Fibroblast of peridontal ligament (primary cell): ENCODE data around the gene FASLG.

Experiments
- DNase-seq: peaks from one replicate; pipeline ENCODE4 v3.0.0-alpha.2; 2010; ENCODE audit errors: extremely low read depth

FASLG gene

GRCh38 chr1:172646653-172647052, 12.2 kb upstream of the FASLG start:
- no peak for DNase-seq

- no peak for DNase-seq
Observed at GRCh38 chr1:172647110-172647564, 11.8 kb upstream of the FASLG start.

- no peak for DNase-seq
Observed at GRCh38 chr1:172647987-172648386, 10.9 kb upstream of the FASLG start.

- no peak for DNase-seq
Observed at GRCh38 chr1:172650474-172651193, 8.3 kb upstream of the FASLG start.

- no peak for DNase-seq
Observed at GRCh38 chr1:172653015-172653709, 5.7 kb upstream of the FASLG start.

DNA sequence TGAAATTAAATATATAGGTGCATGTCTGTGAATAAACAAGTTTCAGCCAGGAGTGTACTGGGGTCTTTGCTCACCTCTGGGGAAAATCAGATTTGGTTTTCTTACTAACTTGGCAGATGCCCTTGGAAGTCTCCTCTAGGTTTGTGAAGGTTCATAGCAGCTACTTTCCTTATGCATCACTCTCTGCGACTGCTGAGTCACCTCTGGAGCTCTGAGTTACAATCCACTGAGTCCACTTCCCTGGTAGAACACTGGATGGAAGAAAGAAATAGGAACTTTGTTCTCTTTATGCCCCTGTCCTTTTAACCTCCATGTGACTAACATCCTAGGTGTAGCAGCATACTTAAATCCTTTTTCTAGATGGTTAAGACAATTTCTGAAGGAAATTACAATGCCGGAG, 4.4 kb upstream of the FASLG start:
- DNase-seq: peak; percentile 60

- DNase-seq: no peak
Observed at GRCh38 chr1:172656576-172656975, 2.3 kb upstream of the FASLG start.

- DNase-seq: no peak
Observed at GRCh38 chr1:172657586-172657985, 1.3 kb upstream of the FASLG start.

DNA sequence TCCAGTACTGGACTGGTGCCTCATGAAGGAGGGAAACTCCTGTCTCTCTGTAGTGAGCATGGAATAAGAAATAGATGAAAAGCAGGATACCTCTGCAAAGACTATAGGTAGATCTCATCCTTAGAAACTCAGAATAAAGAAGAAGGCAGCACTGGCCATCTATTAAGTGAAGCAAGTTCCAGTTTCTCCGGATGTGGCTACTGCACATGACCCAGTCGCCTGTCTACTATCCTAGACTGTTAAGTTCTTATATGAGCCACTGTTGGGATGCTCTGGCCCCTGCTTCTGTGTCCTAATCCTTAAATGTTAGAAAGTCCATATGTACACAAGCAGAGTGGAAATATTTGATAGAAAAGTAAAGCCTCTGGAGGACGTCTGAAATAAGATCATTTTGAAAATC, 2.2 kb downstream of the FASLG start:
- no peak for DNase-seq

DNA sequence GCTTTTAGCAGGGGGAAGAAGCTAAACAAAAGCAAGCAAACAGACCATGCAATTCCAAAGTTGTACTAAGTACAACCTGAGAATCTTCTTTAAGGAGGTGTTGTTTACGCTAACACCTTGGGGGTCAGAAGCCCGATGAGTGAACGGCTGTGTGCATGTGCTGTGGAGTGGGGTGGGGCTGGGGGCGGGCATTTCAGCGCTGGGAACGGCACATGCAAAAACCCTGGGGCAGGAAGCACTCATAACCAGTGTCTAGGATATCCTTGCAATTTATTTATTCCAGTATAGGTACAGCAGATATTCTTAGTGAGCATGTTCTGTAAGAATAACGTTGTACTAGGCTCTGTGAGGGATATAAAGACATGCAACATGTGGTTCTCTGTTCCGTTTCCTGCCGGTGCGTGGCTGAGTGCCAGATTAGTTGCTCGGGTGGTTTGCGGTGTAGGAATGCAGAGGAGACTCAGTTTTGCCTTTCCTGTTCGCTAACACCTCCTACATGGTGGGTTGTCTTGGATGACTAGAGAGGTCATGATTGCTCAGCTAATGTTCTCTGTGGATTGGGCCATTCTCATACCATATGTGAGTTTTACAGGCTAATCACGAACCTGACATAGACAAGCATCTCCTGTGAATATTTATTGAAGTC, 3.7 kb downstream of the FASLG start:
- peak; percentile 59 for DNase-seq

DNA sequence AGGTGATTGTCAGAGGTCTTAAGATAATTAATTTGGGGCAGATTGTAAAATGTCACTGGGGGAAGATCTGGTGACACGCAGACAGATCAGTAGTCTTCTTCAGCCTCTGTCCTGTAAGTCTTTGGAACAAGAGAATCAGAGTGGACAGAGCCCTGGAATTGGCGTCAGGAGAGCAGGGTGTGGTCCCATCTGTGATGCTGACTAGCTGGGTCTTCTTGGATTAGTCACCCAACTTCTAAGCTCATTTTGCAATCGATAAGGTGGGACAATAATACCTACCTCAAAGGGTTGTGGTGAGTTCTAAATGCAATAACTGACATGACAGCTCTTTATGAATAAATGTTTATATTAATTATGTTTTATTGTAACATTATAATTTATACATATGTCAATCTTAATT, 4.8 kb downstream of the FASLG start:
- DNase-seq: no peak

DNA sequence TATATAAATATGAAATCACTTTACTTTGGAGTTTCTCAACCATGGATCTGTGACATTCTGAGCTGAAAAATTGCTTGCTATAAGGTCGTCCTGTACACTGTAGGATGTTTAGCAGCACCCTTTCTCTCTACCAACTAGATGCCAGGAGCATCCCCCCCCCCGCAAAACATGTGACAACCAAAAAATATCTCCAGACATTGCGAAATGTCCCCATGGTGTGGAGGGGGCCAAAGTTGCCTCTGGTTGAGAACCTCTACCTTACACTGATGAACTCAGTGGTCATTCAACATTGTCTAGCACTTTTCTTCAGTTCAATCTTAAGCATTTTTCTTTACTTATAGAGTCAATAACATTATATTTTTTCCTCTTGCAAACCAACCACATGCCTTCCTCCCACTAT, 9.2 kb downstream of the FASLG start:
- no peak for DNase-seq

DNA sequence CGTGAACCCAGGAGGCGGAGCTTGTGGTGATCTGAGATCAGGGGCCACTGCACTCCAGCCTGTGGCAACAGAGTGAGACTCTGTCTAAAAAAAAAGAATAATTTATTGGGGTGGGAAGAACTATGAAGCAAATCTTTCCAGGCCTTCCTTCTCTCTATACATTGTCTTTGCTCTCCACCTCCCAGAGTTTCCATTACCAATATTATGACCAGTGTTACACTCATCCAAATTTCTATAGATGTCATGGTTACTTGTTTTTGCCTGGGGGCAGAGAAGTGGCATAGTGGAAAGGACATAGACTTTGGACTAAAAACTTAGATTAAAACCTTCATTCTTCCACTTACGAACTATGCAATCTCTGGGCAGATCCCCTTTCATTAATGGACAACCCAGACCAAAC, 10.1 kb downstream of the FASLG start:
- DNase-seq: no peak

GRCh38 chr1:172670316-172670715, 11.4 kb downstream of the FASLG start:
- no peak for DNase-seq

DNA sequence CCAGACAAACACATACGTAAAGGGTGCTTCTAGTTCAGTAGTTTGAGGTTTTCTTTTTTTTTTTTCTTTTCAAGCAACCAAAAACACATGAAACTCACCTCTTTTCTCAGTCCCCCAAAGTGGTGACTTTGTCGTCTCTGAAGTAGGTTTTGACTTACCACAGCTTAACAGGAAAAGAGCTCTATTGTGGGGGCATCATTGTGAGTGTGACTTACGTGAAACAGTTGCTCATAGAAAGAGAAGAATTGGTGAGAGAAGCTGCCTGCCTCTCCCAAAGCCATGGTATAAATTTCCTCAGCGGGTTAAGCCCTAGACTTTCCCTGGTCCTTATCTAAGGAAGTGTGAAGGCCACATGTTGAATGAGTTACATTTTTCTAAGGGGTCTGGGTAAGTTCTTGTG, 11.9 kb downstream of the FASLG start:
- no peak for DNase-seq

- DNase-seq: no peak
Observed at GRCh38 chr1:172671591-172671990, 12.7 kb downstream of the FASLG start.

GRCh38 chr1:172672720-172673119, 13.8 kb downstream of the FASLG start:
- no peak for DNase-seq

DNA sequence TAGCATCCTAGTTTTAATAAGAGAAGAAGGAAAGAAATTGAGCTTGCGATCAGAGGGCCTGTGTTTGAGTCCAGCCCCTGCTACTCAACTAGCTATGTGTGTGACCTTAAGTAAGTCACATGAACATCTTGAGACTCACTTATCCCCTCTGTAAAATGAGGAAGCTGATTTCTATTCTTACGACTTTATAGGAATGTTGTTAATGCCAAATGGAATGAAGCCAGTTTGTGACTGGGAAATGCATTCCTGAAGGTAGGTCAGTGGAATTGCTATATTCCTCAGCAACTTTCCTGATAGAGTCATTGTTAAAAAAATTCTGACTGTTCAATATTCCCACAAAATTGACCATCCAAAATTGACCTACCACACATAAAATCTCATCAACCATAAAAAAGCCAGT, 14.9 kb downstream of the FASLG start:
- no peak for DNase-seq

- no peak for DNase-seq
Observed at GRCh38 chr1:172674831-172675613, 16.1 kb downstream of the FASLG start.

- no peak for DNase-seq
Observed at GRCh38 chr1:172679000-172679772, 20.3 kb downstream of the FASLG start.

- DNase-seq: no peak
Observed at GRCh38 chr1:172680244-172680643, 21.3 kb downstream of the FASLG start.
